Brain pericyte (primary cell): ENCODE measurements around the gene MISFA.
"Not testable (repeated sequence)": the region's sequence is repeated elsewhere in the genome, so short reads cannot be mapped to it uniquely, and the experiment has no call there.

Source experiments
- DNase-seq: peaks from one replicate; pipeline ENCODE4 v3.0.0-alpha.2; 2012; ENCODE audit warnings: low read depth, low spot score

MISFA gene

DNA sequence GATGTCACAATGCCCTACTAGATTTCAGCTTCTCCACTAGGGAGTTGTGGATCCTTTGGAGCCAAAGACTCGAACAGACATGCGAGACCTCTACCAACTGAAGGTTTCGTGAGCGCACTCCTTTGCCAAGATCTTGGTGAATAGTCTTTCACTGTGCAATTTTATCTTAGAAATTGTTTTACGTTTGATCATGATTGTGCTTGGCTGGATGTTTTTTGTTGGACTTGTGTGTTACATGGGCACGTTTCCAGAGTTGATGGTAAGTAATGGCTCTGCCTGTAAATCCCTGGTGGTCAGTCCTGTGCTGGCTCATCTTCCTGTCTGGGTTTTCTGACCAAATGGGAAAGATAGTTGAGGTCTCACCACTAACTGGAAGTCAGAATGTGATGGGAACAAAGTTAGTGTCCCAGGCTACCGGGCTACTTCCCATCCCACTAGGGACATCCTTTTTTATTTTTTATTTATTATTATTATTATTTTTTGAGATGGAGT, at the start of gene MISFA:
Gene MISFA, plus strand, starts transcription at position 51 of the 492 bp plus-strand sequence. Its CDS starts 140 bp downstream, at position 191.
- DNase-seq = no peak

DNA sequence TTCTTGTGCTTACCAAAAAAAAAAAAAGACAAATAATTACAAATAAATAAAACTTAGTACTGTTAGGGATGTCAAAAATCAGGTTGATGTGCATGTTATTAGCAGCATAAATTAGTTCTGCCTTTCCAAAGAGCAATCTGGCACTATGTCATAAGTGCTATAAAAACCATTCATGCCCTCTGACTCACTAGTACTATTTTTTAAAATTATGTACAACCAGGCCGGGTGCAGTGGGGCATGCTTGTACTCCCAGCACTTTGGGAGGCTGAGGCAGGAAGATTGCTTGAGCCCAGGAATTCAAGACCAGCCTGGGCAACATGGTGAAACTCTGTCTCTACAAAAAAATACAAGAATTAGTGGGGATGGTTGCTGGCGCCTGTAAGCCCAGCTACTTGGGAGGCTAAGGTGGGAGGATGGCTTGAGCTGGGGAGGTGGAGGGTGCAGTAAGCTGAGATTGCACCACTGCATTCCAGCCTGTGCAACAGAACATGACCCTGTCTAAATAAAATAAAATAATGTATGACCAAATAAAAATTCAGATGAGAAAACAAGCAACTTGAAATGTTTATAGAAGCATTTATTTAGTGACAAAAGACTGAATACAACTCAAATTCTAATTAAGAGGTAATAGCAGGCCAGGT, 36.4 kb upstream of the MISFA start:
- DNase-seq = no peak

DNA sequence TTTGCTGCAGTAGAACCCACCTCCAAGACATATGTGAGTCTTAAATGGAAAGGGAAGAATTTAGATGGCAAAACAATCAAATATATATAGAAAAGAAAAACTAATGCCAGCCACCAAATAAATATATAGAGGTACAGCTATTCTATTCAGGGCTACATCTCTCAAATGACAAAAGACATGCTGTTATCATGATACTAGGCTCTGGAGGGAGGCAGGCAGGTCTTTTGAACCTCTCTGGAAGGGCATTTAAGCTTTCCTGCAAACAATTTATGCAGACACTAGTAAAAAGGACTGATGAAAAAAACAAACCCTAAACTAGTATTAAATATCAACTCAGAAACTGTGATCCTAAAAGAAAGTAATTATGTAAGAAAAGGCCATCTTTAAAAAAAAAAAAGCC, 35.4 kb upstream of the MISFA start:
- no peak for DNase-seq

- DNase-seq = no peak
These were observed 33.2 kb upstream of the MISFA start for GRCh38 chr11:18566406-18566805.

- no peak for DNase-seq
These were observed 32.5 kb upstream of the MISFA start for GRCh38 chr11:18567081-18567480.

GRCh38 chr11:18575361-18575760, 24.2 kb upstream of the MISFA start:
- no peak for DNase-seq

DNA sequence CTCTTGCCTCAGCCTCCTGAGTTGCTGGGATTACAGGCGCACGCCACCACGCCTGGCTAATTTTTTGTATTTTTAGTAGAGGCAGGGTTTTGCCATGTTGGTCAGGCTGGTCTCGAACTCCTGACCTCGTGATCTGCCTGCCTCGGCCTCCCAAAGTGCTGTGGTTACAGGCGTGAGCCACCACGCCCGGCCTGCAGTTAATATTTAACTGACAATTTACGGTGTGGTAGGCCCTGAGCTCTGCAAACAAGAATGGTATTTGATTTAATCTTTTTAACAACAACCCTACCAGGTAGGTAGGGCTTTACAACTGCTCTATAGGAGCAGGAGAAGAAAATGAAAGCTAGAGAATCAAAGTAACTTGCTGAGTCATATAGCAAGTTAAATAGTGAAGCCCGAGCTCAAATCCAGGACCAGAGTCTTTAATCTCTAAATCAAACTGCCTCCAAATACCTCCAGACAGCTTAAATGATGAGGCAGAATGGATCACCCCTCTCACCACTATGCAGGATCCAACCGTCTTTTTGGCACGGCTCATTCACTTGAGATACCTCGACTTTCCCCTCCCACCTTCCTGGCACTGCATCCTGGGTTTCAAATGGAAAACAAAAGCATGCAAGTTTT, 20.5 kb upstream of the MISFA start:
- no peak for DNase-seq

DNA sequence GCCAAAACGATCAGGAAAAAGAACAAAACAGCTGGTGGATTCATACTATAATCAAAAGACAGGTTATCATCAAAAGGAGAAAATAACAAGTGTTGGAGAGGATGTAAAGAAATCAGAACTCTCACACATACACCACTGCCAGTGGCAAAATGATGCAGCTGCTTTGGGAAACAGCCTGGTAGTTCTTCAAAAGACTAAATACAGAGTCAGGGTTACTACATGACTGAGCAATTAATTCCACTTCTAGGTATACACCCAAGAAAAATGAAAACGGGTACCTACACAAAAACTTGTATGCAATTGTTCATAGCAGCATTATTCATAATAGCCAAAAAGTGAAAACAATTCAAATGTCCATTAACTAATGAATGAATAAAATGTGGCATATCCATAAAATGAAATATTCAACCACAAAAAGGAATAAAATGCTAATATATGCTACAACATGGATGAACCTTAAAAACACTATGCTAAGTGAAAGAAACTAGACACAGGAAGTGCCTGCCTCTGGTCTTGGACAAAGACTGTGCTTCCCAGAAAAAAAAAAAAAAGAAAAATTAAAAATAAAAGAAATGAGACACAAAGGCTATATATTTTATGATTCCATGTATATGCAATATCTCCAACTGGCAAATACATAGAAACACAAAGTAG, 19.3 kb upstream of the MISFA start:
- DNase-seq = no peak

GRCh38 chr11:18581825-18582224, 17.8 kb upstream of the MISFA start:
- no peak for DNase-seq

DNA sequence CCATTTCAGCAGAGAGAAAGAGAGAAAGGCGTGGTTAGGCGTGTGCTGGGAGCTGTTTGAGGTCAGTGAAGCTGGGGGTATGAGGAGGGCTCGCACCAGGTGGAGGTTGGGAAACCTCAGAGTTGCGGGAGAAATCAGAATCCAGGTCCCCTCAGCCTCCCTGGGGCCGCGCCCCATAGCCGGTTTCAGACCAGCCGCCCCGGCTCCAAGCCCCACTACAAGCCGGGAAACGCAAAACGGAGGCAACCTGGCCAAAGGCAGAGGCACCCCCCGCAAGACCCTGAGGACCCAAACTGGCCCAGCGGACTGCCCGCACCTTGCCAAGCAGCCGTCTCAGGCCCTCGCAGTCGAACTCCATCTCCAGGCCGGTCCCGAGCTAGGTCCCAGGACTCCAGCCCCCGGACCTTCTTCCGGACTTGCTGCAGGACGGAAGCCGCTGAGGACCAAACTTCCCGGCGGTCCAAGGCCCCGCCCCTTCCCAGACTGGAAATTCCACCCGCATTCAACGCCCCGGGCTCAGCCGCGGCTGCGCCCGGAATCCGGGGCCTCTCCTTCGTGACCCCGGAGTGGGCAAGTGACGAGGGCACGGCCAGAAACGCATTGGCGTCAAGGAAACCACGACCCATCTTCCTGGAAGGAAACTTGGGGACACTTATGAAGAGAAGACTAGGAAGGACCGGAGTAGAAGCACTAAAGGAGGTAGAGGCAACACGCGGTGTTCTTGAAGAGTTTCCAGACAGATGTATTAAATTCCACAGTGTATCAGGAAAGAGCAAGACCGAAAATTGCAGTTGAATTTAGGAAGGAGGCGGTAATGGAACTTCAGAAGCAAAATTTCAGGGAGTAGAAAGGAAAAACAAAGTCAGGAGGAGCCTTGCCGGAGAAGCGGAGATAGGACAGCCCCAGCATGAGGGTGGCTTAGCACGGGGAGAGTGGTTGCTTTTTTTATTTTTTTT, 11.0 kb upstream of the MISFA start, which contains the start of gene UEVLD:
Gene UEVLD, minus strand, starts transcription at position 438 of the 956 bp plus-strand sequence. Its CDS starts 80 bp downstream, at position 358.
- peak; percentile 53 for DNase-seq

DNA sequence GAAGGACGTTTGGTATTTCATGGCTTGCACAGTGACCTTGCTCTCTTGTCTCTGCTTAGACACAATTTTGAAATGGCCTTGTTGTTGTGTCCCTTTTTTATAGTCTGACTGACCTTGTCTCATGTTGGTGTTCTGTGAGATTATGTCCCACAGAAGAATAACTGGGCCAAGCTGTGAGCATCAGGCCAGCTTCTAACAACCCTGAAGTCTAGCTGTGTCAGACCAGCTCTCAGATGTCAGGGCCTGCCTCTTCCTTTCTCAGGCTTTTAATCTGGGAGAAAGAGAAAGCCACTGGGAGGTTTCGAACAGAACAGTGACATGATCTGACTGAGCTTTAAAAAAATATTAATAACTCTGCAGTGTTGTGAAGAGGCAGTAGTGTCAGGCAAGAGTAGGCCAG, 9.0 kb upstream of the MISFA start:
- DNase-seq = no peak

GRCh38 chr11:18594088-18594487, 5.5 kb upstream of the MISFA start:
- not testable (repeated sequence) for DNase-seq

DNA sequence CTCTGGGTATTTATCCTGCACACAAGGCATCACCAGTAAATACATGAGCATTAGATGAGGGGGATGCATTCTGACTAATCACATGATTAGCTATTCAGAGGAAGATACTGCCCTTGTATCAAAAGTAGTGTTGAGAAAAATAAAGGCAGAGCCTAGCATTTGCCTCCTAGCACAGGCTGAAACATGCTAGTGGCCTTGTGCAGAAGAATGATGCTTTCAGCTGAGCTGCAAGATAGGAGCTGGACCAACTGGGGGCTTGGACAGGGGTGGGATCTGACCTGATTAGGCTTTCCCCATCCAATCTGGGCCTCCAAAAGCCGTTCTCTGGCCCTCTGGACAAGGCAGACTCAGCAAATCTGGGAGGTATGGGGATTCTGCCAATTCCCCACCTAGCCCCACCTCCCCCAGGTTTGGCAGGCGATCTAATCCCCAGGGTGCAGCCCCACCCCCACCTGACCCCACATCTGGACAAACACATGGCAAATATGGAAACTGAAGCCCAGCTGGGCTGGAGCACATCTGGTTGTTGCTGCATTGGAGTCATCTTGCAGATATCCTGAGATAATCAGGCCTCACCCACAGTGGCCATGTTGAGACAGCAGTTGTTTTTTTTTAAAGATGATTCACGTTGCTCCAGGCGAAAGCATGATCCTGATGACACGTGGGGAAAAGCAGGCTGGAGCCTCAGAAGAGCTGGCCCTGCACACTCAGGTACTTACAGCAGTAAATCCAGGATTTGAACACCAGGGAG, 4.4 kb upstream of the MISFA start:
- no peak for DNase-seq

GRCh38 chr11:18600915-18601569, 1.5 kb downstream of the MISFA start:
- no peak for DNase-seq

DNA sequence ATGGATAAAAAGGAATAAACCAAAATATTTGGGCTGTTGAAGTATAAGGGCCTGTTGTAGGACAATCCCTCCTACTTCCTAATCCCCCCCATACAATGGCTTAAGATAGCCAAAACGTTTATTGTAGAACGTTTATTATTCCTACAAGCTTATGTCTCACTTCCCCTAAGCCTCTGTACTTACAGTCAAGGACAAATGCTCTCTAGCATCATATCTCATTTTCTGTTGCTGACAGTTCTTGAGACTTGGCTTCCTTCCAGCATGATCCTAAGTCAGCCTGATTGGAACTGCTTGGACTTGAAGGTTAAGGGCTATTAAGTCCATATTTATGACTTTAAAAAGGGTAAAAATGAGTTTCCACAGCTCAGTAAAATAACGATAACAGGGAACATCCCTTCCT, 8.8 kb downstream of the MISFA start:
- DNase-seq = no peak

- DNase-seq = no peak
These were observed 11.6 kb downstream of the MISFA start for GRCh38 chr11:18611196-18611595.

DNA sequence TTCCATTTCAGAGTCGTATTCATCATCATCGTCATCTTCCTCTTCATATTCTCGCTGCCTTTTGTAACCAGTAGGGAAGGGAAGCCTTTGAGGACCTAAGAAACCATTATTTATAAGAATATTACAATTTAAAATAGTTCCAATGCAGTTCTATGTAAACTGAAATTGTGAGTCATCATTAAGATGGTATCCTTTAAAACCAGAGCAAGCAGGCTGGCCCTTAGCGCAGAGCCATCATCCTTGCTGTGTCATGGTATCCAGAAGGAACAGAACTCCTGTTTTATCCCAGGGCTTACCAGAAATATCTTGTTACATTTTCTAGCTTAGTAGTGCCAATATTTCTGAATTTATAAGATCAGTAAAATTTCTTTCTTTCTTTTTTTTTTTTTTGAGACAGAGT, 12.8 kb downstream of the MISFA start:
- DNase-seq = no peak

DNA sequence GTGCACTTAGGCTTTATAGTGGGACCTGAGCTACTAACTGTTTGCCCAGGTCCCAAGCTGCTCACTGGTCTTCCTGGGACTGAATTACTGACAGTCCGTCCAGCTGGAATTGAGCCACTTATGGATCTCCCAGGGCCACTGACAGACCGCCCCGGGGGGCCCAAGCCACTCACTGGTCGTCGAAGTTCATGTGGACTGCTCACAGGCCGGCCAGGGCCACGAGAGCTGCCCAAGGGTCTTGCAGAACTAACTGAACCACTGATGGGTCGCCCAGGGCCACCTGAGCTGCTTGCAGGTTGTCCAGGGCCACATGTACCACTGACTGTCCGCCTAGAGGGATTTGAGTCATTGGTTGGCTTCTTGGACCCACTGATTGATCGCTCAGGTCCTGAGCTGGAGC, 15.1 kb downstream of the MISFA start:
- DNase-seq = no peak

GRCh38 chr11:18615628-18616392, 16.2 kb downstream of the MISFA start:
- no peak for DNase-seq
